Measurements from ENCODE around the gene OR7G2.

GRCh38 chr19:9109959-9110358 lies 2.7 kb upstream of the OR7G2 start:
- TF ChIP-seq CTCF (conservative IDR thresholded peaks at IDR 0.05 in 1 of 2, IDR thresholded peaks at IDR 0.05 in 1 of 2; ENCODE audit: low read depth in 1 of 2, low read length in 2 of 2) (no peak), EZH2 (IDR thresholded peaks at IDR 0.05; ENCODE audit: low read length, missing control alignments) (no peak)
